ENCODE data around the gene SAYSD1.
A peak's percentile ranks its signal among the peaks of the same experiment; 100 is the strongest.
"Not testable (repeated sequence)": the region's sequence is repeated elsewhere in the genome, so short reads cannot be mapped to it uniquely, and the experiment has no call there.

SAYSD1 gene, protein sequence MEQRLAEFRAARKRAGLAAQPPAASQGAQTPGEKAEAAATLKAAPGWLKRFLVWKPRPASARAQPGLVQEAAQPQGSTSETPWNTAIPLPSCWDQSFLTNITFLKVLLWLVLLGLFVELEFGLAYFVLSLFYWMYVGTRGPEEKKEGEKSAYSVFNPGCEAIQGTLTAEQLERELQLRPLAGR

DNA sequence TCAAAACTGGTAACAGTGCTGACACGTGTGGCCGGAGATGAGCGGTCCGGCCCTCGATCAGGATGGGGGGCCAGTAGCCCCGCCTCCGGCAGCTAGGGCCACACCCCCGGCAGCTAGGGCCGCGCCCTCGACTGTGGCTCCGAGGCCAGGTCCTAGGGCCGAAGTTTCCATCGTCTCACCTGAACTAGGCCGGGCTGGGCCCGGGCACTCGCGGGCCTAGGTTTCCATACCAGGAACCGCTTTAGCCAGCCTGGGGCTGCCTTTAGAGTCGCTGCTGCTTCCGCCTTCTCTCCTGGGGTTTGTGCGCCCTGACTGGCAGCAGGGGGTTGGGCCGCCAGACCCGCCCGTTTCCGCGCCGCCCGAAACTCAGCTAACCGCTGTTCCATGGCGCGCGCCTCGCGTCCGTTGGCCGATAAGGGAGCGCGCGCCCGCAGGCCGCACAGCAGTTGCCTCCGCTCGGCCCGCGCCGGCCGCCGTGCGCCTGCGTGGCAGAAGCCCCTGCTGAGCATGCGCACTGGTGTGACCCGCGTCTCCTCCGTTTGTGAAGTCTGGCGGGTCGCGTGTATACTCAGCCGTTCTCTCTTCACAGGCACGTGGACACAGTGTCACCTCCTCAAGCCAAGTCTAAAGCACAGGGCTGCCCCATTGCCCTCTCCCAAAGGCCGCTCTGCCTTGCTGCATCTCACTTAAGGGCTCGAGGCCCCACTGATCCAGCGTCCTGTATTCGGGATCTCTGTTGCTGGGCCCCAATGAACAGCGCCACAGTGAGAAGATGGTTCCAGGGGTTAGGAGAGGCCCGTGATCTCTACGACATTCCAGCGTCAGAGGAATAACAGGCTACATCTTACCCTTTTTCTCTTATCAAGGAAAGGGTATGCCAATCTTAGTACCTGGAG, at the start of gene SAYSD1:
Gene SAYSD1 (minus strand): TSS at position 483 of the 896 bp plus-strand sequence. CDS start 97 bp downstream, at position 386.
- DNase-seq (ENCODE audit: low read depth in 3 of 3): peak; percentile 84 to 87 (median 85)

DNA sequence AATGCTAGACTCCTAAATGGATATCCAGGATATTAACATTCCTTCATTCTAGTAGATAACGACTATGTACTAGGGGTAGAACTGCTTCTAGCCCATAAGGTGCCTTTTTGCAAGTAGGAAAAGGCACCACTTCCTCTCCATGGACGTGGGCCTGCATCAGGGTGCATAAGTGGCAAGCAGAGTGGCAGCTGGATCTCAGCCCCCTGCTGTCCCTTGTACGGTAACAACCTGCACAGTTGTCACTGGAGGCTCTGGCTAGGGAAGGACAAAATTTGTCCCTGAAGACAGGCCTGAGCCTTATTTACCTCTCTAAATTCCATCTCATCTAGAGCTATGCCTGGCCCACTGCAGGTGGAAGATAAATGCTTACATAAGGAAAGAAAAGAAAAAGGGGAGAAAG, 42.5 kb upstream of the SAYSD1 start:
- DNase-seq (ENCODE audit: low read depth in 3 of 3): no peak

DNA sequence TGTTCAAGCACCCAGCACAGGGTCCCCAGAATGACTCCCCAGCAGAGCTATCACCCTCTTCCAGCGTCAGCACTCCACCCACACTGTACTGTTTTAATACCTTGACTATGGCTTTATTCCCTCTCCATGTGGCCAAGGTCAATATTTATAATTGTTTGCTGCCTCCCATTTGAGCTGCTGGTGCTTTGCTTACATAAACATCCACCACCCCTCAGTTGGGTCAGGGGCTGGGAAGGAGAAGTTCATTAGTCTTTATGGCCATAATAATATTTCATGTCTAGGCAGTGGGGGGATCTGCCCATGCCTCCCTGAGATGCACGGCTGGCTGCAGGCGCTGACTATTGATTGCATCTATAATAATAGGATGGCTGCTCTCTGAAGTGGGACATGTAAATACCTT, 41.8 kb upstream of the SAYSD1 start:
- no peak for DNase-seq (ENCODE audit: low read depth in 3 of 3)

DNA sequence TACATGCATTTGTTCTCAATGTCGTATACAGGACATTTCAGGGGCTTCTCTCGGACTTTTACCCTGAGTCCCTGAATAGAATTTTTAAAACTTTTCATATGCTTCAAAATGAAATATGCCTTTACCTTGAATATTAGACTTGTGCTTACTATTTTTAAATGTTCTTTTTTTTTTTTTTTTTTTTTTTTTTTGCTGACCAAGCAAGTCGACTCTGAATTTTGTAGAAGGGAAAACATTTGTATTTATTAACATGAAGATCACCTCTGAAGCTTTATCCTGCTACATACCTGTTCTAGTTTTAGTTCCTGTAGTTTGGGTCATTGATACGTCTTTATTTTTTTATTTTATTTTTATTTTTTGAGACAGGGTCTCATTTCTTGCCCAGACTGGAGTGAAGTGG, 39.7 kb upstream of the SAYSD1 start:
- DNase-seq (ENCODE audit: low read depth in 3 of 3): no peak

DNA sequence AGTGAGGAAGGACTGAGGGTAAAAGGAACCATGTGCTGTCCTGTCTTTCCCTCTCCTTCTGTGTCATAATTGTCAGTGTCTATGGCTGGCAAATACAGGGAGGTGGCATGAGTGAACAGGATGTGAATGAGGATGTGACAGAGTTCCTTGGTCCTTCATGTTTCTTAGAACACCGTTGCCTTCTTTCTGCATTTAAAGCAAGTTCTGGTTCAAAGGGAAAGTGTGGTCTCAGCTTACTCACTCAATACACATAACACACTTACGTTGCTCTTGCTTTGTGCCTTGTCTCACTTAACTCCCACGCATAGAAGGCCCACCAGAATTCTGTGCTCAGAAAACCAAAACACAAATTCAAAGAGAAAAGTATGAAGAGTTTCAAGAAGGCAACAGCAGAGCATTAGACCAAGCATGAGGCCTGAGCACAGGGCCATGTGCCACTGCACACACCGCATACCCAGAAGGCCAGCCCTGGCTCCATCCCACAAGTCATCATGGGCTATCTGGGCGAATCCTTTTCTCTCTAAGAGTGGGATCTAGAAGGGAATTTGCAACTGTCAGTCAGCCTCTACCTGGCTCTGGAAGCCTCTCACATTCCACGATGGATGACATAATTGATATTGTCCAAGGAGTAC, 38.9 kb upstream of the SAYSD1 start:
- DNase-seq (ENCODE audit: low read depth in 3 of 3): no peak

DNA sequence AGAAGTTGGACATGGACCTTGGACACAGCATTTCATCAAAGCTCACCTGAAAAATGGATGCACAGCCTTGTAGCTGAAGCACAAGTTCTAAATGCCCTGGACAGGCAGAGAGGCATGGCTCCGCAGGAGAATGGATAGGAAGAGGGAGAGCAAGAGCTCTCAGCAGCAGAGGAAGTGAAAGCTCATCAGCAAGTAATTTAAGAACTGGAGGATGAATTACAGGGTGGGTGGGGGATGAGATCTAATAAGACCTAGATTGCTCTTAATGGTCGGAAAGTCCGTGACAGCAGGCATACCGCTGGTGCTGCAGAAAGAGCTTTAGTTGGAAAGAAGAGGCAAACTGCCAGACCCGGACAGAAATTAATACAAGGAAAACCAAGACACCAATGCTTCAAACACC, 37.3 kb upstream of the SAYSD1 start:
- DNase-seq (ENCODE audit: low read depth in 3 of 3): no peak

DNA sequence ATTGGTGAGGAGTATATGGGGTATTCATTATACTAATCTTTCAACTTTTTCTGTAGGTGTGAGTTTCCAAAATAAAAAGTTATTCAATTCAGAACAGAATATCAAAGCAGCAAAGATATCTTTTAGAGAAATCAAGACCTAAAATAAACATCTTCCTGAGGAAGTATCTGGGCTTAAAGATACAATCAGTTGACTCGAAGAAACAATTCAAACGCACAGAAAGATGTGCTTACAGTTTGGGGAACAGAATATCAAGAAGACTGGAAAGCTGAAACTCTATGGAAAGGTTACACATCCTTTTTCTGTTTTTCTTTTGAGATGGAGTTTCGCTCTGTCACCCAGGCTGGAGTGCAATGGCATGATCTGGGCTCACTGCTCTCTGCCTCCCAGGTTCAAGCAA, 36.2 kb upstream of the SAYSD1 start:
- DNase-seq (ENCODE audit: low read depth in 3 of 3): no peak

DNA sequence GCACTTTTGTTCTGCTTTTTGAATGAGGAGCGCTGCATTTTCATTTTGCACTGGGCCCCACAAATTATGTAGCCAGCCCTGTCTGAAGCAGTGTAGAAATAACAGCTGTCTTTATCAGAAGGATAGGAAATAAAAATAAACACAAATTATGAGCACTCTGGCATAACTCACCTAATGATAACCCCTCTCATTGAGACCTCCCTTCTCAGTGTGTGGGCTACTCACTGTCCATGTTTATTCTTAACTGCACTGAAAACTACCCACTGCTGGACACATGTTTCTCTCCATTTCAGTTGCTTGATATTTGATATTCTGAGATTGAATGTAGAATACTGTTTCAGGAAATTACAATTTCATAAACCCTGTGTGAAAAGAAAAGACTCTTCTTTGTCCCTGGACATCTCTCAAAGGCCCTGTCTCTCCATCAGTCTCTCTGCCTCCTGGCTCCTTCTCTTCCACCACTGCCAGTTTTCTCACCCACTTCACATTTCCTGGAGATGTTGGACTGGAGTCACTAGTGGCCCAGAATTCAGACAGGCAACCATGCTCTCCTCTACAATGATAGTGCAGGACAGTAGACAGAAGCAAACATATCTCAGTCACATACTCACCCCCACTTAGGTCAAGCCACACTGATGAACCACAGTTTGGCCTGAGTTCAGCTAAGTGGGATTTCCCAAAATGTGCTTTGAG, 29.6 kb upstream of the SAYSD1 start:
- no peak for DNase-seq (ENCODE audit: low read depth in 3 of 3)

DNA sequence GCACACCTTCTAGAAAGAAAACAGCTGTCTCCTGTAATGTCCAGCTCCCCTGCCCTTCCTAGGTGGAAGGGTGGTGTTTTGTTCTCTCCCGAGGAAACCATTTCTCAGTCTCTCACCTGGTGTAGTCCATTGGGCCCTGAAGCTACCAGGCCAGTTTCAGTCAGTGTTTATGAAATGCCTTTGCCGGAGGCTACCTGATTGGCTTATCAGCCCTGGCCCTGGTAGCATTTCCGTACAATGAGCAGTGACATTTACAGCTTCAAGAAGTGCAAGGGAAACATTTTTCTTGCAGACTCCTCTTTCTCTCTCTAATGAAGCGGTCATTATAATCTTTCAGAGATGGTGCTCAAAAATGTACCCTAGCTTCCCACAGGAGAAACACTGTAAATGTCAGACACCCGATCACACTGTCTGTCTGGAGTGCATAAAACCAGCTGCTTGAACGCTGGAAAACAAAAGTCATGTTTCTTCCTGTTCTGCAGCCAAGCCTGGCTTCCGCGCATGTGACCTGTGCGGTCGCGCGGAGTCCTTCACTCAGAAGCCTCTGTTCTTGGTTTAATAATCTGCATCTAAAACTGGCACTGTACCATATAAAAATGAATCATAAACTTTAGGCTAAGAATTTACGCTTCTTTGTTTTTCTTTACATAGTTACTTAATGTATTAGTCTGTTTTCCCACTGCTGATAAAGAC, 28.4 kb upstream of the SAYSD1 start:
- peak in 1 of 3 experiments; percentile 13 for DNase-seq (ENCODE audit: low read depth in 3 of 3)

DNA sequence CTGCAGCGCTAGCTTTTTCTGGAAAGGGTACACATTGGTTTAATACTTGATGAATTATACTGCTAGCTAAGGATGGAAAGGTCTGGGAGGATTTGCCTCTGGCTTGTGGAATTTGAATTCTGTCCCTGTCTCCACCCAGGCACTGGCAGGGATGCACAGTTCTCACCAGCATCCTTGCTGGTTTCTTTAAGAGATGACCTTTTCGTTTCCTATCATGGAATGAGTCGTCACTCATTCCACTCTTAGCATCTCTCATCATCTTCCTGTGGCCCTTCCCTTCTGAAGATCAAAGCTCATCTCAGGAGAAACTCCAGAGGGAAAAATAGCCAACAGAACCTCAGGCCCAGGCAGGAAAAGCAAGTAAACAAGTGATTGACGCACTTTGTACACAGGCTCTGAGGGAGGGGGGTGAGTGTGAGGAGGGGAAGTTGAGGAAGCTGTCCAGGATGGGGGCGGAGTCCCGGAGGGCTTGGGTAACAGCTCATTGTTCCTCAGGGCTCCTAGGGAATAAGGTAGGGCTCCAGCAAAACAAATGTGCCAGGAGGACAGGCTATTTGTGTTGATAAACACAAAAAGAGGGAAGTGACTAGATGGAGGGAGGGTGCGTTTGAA, 25.7 kb upstream of the SAYSD1 start:
- no peak for DNase-seq (ENCODE audit: low read depth in 3 of 3)

DNA sequence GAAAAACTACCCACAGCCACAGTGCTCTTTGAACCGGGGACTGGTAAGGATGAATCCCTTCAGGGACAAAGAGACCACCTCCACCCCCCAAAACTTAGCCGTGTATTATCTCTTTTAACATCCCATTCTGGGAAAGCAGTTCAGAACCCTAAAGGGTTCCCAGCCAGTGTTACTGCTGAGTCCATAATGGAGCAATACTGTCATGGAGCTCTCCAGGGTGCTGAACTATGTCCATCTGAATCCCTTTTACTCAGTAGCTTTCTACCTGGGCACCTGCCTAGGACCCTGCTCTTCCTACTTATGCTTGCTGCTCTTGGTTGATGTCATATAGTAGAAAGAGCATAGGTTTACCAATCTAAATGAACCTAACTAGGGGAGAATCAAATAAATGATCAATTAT, 22.3 kb upstream of the SAYSD1 start:
- DNase-seq (ENCODE audit: low read depth in 3 of 3): no peak

DNA sequence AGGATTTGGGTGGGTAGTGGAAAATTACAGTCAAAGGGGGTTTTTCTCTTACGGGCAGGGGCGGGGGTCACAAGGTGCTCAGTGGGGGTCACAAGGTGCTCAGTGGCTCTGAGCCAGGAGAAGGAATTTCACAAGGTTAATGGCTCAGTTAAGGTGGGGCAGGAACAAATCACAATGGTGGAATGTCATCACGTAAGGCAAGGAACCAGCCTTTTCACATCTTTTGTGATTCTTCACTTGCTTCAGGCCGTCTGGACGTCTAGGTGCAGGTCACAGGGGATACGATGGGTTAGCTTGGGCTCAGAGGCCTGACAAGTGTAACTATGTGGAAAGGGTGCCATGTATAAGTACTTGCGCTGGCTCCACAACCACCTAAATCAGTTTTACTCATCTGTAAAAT, 21.2 kb upstream of the SAYSD1 start:
- not testable (repeated sequence) for DNase-seq (ENCODE audit: low read depth in 3 of 3)

DNA sequence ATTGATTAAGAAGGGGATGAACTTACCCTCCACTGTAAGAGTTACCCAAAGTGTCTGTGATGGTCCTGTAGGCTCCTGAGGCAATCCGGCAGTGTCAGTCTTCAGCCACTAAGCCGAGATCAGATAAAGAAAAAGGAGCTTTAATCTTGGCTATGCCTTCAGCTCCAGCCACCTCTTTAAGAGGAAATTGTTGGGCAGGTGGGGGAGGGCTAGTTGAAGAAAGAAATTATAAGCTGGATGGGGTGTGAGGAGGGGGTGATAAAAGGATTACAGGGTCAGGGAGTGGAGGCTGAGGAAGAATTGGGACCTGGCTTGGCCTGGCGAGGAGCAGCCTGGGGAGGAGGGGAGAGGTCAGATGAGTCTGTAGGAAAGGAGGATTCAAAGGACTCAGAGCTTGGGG, 19.8 kb upstream of the SAYSD1 start:
- DNase-seq (ENCODE audit: low read depth in 3 of 3): not testable (repeated sequence)

DNA sequence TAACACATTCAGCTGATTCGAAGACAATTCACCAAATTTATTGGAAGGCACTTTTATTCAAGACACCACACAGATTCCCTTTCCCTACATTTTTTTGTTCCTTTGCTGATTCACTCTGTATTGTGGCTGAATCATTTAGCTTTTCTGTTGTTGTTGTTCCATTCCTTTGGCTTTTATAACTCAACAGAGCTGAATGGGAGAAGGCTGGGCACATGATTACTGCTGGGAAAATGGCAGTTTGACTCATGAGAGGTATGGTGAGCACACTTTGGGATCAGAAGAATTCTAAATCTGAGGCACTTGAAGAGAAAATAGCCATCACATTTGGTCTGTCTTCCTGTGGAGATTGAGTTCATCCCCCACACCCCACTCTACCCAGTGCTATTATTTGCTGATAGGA, 15.7 kb upstream of the SAYSD1 start:
- DNase-seq (ENCODE audit: low read depth in 3 of 3): no peak

DNA sequence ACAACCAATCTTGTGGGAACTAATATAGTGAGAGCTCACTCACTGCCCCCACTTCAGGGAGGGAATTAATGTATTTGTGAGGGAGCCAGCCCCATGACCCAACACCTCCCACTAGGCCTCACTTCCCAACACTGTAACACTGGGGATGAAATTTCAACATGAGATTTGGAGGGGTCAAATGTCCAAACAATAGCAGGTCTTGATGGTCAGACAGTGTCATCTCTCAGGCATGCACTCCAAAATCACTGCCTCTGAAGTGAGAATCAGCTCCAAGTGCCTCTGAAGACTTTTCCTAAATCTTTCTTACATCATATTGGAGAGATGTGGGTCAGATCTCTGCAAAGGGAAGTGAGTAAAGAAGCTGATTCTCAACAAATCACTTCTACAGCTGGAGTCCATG, 13.8 kb upstream of the SAYSD1 start:
- DNase-seq (ENCODE audit: low read depth in 3 of 3): no peak

DNA sequence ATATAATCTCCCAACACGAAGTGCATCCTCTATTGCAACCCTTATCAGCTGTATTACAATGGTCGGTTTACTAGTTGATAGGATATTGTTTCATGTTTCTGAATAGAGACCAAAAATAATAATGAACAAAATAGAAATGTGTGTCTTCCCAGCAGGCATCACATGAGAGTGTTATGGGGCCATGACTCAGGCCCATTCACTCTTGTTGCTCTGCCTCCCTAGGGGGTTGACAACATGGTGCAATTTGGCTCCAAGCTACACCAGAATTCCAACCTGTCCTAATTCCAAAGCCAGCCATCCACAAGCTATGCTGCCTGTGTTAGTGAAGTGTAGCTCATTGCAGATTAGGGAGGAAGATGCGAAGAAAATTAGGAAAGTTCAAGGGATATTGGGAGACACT, 13.1 kb upstream of the SAYSD1 start:
- no peak for DNase-seq (ENCODE audit: low read depth in 3 of 3)

DNA sequence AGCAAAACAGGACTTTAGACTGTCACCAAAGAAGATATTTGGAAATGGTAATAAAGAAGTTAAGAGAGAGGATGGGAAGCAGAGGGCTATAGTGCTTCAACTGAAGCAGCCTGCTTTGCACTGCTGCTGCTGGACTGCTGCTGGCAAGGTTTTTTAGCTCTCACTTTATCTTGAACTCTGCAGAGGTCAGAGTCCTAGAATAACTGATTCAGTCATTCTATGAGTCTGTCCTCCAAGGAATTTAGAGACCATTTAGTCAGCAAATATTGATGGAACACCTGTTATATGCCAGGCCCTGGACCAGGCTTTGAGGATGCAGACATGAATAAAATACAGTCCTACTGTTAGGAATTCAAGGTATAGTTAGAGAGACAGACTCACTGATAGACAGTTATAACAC, 9.1 kb upstream of the SAYSD1 start:
- no peak for DNase-seq (ENCODE audit: low read depth in 3 of 3)

DNA sequence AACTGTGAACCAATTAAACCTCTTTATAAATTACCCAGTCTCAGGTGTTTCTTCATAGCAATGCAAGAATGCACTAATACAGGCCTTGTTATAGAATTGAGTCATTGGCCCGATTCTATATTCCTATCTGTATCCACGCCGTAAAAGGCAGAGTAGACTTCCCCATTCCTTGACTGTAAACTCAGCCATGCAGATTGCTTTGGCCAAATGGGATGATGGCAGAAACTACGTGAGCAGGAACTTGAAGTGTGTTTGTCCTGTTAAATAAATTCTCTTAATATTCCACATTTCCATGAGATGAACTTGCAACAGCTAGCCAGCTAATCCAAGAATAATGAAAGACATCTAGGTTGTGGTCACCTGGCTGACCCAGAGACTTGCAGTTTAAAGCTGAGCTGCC, 3.9 kb upstream of the SAYSD1 start:
- DNase-seq (ENCODE audit: low read depth in 3 of 3): no peak

DNA sequence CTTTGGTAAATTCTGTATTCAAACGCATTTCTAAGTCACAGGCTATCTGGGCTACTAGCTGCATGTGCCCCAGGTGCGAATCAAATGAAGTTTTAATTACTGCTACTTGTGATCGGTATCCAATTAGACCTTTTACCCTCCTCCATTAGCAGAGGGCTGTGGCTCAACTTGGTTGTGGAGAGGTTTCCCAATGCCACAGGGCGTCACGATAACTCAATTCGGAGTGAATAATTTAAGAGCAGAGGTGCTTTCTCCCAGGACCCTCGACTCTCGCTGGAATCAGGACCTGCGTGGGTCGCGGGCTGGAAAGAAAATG, 640 bp downstream of the SAYSD1 start:
- DNase-seq (ENCODE audit: low read depth in 3 of 3): no peak

DNA sequence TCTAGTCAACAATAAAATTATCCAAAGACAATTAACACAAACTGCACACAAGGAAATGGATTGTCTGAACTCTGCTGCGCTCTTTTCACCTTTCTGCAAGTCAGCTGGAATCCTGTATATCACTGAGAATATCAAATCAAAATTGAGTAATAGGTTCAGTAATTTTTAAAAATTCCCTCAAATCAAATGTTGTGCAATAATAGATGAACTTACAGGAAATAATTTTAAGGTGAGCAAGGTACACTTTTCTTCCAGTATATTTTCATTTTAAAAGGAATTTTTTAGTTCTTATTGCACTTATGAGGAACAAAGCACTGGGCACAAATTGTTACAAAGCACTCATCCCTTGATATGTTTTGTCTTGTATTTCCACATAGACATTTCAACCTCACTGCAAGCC, 1.2 kb downstream of the SAYSD1 start:
- DNase-seq (ENCODE audit: low read depth in 3 of 3): no peak

DNA sequence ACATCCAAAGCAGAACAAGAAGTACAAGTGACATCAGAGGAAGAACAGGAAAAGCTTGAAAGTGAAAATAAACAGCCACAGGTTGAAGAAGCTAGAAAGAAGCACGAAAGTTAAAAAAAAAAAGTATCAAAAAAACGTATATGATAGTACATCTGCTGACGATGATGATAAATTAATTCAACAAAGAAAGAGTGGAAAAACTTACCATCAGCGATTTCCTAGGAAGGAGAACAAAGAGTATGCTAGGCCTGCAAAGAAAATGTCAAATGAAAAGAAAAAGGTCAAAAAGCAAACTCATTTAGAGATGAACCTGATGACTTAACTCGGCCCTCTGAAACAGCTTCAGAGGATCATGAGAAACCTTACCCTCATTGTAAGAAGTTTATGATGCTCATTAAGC, 3.7 kb downstream of the SAYSD1 start:
- no peak for DNase-seq (ENCODE audit: low read depth in 3 of 3)

Data from stimulated activated CD4-positive, alpha-beta T cell treated with anti-CD3 and anti-CD28 coated beads, TNF-alpha, amount 100 ng/mL, for 4 hours (primary cell).